Heart left ventricle (tissue), 13 donors: Measurements from ENCODE around the gene KLHL12.

Experiments used
- CTCF ChIP-seq, 12 donors: fragments of 200-600 bp; sonication (generic) in 4 of 12; IDR thresholded peaks; one replicate each; pipeline versions ENCODE4 v1.5.0 to v1.8.0; 2018 to 2022; ENCODE audit warnings: antibody characterized with exemption in 12 of 12, mild to moderate bottlenecking in 5 of 12
- POLR2A ChIP-seq, 2 donors: fragments of 450-650 bp; IDR thresholded peaks; one replicate each; pipeline ENCODE4 v1.6.1; 2017; ENCODE audit warnings: antibody characterized with exemption in 2 of 2, mild to moderate bottlenecking in 2 of 2, moderate library complexity in 2 of 2
- donor health status: ischemic (EF 13 %, LVEDD 7.1; RV severe dilation, severe dysfunction).
- donor health status: DM: no; HTN: yes; CAD: no.
- donor health status: DM: no; HTN: no; CAD: no.
- donor health status: ischemic (EF 25% LVEDD 6.9; RV normal size, moderate dysfunction).
- donor health status: ischemic (EF 25% LVEDD 5.7; RV mildly dilated, moderate dysfunction).
- donor health status: ischemic (EF 35%, LVEDD 5.7; RV mildly dilated, moderate dysfunction).
- donor health status: nonischemic (EF 11% LVEDD 7.7; RV severe dilation, severe dysfunction).
- donor health status: DM: yes; HTN: yes; CAD: no.
- donor health status: PGD.
- donor health status: ischemic (EF 29% LVEDD 5.4; RV normal size, mild dysfunction).
- donor health status: nonischemic (EF 23%, LVEDD 6.1; RV moderate dilation, normal function).

- TF ChIP-seq CTCF (IDR thresholded peaks at IDR 0.05) (no peak), POLR2A (IDR thresholded peaks at IDR 0.05) (no peak)
Observed at GRCh38 chr1:202964791-202965410, 37.9 kb upstream of the KLHL12 start.
